ENCODE measurements around the gene CHGA.

Gene CHGA

DNA sequence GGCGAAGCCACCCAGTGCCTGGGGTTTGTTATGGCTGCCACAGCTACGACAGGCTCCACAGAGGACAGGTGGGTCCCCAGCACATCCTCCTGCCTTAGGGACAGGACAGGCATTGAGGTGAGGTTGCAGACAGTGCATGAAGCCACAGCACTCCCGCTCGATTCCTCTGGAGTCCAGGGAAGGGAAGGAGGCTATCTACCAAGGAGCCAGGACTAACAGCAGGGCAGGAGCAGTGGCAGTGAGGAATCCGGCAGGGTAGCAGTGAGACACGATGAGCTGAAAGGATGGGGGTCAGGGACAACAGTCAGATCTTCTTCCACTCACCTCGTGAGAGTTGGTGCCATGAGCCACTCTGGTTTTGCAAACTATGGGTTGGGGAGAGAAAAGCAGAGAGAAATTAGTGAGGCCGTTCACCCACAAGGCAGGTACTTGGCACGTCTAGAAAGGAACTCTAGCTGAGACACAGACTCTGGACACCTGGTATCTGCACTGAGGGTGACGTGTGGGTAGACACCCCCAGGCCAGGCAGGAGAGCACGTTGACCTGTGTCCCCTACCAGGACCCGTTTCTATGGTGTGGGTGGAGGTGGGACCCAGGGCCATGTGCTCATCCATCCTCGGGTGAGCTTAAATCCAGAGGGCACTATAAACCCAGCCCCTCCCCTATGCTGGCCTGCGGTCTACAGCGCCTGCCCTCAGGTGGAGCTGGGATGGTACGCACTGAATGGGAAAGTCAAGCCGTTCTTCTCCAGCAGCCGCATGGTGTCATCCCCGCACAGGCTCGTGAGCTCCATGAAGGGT is 39.3 kb downstream of the CHGA start:
- DNase-seq (ENCODE audit: low read depth), result no peak

DNA sequence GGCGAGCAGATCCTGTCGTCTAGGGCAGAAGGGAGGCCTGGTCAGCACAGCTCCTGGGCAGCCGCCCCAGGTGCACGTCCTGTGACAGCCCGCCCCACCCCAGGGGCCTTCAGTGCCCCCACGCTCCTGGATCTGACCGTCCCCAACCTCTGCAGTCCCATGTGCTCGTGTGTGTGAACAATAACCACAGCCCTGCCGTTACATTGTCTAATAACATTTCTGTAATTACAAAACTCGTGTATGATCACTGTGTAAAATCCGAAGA is 39.8 kb downstream of the CHGA start:
- DNase-seq (ENCODE audit: low read depth), result no peak

DNA sequence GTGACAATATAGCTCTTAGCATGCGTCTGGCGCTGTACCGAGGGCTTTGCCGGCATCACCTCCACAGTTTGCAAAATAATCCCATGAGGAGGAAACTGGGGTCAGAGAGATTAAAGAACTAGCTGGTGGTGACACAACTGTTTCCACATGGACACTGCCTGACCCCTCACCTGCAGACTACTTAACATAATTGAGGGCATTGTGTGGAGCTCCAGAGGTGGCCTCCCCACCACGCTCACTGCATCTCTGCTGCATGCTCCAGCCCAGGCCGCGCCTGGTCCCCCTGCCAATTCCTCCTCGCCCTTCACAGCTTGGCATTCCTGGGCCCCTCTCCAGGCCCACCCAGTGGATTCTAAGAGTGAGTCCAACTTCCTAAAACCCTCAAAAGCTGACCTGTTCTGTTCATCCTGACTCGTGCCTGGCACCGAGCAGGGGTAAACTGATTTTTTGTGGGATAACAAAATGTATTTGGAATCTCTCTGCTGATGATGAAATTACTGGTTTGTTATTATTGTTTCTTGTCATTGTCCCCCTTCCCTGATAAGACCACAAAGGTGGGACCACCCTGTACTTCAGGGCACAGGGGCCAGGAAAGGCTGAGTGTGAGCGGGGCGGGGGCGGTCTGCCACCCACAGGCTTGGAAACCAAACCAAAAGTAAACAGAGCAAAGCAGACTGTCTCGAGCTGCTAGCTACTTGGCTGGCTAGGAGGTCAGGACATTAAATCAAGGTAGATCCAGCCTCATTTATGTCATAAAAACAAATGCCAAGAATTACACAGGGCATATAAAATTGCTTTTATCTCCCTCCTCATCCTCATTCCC is 40.6 kb downstream of the CHGA start:
- no peak for DNase-seq (ENCODE audit: low read depth)

DNA sequence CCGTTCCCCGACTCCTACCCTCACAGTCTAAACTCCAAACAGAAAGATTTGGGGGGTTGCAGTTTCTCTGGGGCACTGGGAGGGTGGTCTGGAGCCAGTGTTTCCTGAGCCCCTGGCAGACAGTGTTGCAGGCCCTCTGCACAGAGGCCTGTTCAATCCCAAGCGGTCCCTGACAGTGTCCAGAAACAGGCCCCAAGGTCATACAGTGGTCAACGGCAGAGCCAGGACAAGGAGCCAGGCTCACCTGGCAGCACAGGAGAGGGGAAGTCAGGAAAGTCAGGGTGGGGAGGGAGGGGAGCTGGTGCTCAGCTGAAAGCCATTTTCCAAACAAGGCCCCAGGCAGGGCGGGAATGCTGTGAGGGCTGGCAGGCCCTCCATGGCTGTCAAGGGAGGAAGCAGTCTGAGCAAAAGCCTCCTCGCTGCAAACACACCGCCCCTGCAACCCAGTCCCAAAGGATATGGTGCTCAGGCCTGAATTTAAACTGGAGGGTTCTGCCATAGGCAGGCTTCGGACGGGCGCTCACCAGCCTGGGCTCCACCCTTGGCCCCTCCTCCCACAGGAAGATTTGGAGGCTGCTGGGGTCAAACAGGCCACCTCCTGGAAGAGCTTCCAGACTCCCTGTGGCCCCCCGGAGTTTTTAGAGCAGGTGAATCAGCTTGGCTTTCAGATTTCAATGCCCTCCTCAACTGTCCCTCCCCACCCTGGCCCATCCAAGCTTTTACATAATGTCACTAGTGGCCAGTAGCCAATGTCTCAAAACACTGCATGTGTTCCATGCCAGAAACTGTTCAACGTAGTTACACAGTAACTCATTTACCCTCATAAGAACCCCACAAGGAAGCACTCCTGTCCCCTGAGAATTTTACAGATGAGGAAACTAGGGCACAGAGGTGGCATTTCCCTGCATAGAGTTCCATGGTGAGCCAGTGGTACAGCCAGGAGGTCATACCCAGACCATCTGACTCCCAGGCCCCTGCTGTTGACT is 41.5 kb downstream of the CHGA start:
- DNase-seq (ENCODE audit: low read depth), result no peak

DNA sequence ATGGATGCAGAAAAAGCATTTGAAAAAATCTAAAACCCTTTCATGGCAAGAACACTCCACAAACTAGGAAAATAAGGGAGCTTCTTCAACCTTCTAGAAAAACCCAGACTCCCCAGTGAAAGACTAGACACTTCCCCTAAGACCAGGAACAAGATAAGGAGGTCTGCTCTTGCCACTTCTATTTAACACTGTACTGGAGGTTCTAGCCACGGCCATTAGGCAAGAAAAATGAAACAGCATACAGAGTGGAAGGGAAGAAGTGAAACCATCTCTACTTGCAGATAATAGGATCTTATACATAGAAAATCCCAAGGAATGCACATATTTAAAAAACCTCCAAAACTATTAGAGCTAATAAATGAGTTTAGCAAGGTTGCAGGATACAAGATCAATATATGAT is 42.3 kb downstream of the CHGA start:
- no peak for DNase-seq (ENCODE audit: low read depth)

DNA sequence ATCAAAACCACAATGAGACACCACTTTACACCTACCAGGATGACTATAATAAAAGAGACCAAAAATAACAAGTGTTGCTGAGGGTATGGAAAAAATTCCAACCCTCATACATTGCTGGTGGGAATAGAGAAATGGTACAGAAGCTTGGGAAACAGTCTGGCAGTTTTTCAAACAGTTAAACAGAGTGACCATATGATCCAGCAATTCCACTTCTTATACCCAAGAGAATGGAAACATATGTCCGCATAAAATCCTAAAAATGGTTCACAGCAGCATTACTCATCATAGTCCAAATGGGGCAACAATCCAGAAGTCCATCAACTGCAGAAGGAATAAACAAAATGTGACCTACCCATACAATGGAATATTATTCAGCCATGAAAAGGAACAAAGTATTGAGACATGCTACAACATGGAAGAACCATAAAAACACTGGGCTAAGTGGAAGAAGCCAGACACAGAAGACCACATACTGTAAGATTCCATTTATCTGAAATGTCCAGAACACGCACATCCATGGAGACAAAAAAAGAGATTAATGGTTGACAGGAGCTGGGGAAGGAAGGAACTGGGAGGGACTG is 44.5 kb downstream of the CHGA start:
- no peak for DNase-seq (ENCODE audit: low read depth)

DNA sequence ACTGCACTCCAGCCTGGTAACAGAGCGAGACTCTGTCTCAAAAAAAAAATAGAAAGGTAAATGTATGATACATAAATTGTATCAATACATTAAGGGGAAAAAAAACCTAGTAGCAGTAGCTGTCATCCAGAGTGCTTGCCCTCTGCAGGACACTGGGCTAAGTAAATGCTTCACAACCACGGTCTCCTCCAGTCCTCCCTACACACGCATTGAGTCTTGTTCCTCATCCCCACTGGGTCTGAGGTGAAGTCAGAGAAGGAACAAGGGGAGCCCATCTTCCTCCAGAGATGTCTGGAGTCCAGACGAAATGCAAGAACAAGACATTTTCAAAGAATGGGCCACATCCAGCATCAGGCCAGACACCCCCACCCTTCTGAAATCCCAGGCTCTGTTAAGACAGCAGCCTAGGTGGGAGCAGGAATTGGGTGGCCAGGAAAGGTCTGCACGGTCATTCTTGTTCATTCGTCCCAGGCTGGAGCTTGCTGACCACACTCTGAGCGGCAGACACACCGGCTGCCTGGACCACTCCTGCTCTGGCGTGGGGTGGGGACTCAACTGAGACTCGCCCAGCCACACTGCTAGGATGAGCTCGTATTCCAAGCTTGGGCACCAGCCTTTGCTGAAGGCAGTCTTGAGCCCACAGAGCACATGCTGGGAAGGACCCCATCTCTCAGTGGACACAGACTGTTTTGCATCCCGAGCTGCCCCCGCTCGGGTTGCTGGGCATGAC is 45.5 kb downstream of the CHGA start:
- no peak for DNase-seq (ENCODE audit: low read depth)

DNA sequence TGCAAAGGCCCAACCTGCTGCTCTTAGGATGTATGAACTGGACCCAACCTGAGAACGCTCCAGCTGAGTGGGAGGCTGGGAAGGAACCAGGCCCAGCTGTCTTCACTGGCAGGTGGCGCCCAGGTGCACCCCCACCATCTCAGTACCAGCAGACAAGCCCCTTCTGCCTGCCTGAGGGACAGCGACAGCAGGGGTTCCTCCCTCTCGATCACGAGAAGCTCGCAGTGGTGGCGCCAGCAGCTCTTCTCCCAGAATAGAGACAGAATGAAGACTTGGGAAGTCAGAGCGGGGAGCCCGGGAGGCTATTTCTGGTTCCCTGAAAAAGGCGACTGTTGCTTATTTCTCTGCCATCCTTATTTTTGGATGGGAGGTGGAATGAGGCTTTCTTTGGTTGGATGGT is 46.5 kb downstream of the CHGA start:
- DNase-seq (ENCODE audit: low read depth), result no peak

DNA sequence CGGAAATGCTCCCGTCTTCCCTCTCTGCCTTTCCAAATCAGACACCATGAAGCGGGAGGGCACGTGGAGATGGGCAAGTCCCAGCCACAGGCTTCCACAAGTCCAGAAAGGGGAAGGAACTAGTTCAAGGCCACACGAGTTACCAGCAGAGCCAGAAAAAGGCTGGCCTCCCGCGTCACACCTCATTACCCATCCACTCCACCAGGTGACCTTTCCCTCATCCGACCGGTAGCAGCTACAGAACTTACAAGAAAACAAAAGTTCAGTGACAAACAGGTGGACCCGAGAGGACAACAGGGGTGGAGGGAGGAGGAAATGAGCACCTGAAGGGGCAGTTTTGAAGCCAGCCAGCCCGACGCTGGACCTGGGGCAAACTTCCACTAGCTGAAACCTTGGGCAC is 46.9 kb downstream of the CHGA start:
- DNase-seq (ENCODE audit: low read depth), result no peak

DNA sequence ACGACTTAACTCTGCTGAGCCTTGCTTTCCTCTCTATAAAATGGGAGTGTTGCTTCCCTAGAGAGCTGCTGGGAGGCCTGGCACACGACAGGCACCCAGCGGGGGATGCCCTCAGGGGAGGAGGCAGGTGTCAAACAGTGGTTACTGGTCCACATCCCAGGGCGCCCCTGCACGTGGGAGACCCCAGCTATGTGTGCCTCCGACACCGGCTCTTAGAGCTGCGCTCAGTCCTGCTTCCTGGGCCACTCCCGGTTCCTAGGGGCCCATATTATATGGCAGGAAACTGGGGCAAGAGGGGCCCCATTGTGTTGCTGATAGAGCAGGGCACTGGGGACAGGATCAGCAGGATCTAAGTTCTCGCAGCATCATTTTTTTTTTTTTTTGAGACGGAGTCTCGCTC is 47.3 kb downstream of the CHGA start:
- DNase-seq (ENCODE audit: low read depth), result no peak

DNA sequence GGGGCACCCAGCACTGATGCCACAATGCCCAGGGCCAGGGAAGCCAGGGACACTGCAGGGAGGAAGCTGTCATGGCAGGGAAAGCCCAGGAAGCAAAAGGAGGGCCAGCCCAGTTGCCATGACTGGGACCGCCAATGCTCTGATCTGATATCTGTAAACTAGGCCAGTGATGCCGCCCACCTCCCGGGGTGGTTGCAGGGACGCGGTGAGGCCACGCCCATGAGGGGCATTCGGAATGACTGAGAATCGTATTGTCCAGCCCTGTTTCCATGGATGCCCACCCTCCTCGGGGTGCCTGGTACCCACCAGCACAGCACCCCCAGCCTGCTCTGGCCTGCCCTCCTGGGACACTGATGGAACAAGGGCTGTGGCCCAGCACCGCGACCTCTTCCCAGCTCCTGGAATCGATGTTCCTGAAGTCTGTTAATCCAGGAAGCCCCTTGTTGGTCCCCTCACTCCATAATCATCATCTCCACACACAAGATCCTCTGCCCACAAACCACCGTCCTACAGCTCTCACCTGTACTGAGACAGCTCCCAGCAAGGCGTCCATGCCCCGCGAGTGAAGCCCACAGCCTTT is 48.7 kb downstream of the CHGA start:
- no peak for DNase-seq (ENCODE audit: low read depth)

DNA sequence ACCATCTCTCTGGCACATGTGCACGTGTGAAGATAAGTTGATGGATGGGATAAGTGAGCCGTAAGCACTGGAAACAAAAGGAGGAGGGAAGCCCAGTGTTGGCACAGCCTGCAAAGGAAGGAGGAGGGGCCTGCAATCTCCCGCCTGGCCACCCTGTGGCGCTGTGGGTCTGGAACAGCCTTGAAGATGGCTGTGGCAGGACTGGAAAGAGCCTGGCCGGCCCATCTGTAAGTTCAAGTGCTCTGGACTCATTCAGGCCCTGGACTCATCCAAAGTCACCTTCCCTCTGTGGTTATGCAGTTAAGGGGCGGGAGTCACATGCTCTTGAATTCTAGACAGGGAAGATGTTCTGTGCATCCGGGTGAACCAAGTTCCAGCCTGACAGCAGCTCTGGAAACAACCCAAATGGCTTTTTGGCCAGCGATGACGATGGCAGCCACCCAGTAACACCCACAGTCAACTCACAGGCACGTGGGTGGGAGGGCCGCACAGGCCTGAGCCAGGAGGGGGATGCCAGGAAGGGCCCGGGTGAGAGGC is 50.4 kb downstream of the CHGA start:
- peak; percentile 31 for DNase-seq (ENCODE audit: low read depth)

DNA sequence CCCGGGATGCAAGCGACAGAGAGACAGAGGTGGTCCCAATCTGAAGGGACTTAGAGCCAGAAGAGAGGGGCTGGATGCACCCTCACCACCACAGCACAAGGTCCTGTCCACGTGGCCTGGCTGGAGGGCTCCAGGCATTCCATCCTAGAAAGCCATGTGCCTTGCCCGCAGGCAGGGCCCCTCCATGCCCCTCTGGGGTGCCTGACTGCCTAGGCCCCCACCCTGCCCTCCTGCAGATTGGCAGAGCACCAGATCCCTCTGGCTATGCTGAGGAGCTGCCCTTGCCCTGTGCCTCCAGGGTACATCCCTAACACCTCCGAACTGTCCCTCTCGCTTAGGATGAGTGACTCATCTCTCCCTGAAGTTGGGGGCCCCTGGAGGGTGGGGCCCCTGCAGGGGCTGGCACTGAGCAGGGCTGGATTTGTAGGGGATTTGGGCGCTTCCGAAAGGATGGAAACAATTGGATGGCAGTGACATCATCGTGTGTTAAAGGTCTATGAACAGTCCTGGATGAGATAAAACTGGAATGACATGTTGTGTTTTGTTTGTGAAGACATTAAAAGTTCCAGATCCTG is 50.9 kb downstream of the CHGA start:
- DNase-seq (ENCODE audit: low read depth), result no peak

DNA sequence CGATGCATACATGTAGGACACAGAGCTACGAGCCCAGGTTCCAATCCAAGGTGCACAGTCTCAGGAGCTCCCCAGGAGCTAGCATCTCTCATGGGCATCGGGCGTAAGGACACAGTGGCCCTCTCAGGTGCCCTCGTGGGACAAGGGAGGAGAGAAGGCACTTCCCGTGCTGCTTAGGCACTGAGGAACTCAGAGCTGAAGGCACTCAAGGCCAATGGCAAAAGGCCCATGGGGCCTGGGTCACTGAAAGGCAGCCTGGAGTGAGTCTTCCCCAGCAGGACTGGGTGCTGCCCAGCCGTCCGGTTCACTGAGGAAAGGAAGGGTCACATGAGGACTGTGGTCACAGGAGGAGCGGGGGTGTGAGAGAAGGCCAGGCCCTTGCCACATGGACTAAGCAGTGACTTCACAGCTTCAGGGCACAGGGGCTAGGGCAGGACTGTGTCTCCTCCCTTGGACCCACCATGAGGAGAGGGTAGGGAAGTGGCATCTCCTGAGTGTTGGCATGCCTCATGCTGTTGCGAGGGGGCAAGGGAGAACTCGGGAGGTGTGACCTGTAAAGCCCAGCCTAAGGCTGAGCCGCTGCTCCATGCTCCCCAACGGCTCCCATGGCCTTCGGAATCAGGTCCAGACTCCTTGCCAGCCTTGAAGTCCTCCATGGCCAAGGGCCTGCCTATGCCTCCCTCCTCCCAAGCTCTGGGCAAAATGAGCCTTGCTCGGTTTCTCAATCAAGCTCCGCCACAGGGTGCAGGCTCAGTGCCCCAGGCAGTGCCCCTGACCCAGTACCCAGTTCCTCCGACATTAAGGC is 51.8 kb downstream of the CHGA start:
- DNase-seq (ENCODE audit: low read depth), result no peak

DNA sequence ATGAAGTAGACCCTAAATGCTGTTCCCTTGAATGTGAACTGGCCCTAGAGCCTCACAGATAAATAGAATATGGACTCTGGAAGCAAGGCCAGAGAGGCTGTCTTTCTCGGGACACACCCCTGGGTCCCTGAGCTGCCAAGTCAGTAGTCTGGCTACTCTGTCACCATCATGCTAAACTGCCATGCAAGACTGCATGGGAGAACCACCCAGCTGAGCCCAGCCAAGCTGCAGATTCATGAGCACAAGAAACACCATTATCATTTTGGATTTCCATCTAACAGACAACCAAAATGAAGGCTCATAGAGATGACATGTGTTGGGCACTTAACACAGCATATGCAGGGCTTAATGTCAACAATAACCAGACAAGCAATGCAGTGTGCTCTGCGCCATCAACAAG is 53.3 kb downstream of the CHGA start:
- DNase-seq (ENCODE audit: low read depth), result no peak

DNA sequence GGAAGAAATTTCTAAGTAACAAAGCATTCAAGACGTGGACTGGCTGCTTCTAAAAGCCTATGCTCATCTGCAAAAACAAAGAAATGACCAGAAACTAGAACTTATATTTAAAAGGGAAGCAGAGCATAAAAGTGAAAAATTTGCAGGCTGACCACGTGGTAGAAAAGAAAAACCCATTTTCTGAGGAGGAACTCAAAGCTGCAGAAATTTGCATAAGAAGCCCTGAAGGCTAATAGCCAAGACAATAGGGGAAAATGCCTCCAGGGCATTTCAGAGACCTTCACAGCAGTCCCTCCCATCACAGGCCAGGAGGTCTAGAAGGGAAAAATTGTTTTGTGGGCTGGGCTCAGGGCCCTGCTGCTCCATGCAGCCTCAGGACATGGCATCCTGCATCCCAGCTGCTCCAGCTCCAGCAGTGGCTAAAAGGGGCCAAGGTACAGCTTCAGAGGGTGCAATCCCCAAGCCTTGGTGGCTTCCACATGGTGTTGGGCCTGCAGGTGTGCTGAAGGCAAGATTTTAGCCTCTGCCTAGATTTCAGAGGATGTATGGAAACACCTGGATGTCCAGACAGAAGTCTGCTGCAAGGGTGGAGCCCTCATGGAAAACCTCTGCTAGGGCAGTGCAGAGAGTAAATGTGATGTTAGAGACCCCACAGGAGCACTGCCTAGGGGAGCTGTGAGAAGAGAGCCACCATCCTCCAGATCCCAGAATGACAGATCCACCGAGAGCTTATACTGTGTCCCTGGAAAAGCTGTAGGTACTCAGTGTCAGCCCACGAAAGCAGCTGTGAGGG is 55.5 kb downstream of the CHGA start:
- DNase-seq (ENCODE audit: low read depth), result no peak

DNA sequence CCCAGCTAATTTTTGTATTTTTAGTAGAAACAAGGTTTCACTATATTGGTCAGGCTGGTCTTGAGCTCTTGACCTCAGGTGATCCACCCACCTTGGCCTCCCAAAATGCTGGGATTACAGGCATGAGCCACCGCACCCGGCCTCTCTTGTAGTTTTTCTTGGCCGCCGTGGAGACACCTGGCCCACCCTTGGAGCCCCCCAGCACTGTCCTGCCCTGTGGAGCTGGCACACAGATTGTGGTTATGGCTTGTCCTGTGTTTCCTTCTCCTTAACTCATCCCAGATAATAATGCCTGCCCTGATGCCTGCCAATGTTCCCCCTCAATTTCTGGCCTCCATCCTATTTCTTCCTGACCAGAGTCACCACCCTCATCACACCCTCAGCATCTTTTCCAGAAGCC is 57.9 kb downstream of the CHGA start:
- DNase-seq (ENCODE audit: low read depth), result no peak

DNA sequence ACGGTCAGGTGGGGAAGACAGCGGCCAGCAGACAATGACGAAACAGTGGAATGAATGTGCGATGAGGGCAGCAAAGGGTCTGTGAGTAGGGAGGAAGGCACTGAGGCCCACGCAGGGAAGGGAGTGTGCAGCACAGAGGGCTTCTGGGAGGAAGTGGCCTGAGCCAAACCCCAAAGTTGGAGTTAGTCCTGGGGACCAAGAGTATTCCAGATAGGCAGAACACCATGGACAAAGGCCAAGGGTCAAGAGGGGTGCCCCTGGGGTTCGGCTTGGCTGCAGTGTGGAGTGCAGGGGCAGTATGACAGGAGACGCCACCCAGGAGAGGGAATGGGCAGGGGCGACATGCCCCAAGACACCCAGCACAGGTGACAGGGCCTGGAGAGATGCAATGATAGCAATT is 58.8 kb downstream of the CHGA start:
- no peak for DNase-seq (ENCODE audit: low read depth)

DNA sequence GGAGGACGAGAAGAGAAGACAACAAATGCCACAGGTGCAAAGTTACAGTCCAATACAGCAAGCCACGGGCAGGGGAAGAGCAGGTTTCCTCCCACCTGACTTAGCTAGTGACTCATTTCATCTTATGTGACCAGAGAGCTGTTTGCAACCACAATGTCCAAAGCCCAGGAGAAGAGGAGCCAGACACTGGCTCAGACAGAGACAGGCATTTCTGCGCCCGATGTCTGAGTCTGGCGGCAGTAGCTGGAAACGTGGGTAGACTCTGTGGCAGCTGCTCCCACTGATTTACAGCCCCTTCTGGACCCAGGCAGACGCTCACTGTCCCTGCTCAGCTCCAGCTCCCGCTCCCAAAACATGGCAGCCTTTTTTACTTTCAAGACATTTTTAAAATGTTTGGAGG is 60.0 kb downstream of the CHGA start:
- no peak for DNase-seq (ENCODE audit: low read depth)
